HTR-8/SVneo (cell line): ENCODE data around the gene MYH14.

Experiments
- DNase-seq: peaks from one replicate; pipeline ENCODE4 v3.0.0; 2011; ENCODE audit warnings: low spot score, mixed read lengths; ENCODE audit not compliant: insufficient read length
- FAIRE-seq: peaks from 2 replicates; lab custom pipeline; 2011; peaks lifted over from hg19 to GRCh38; lab: Jason Lieb, UNC

Gene MYH14

GRCh38 chr19:50312967-50313811 lies 109.8 kb downstream of the MYH14 start:
- no peak for DNase-seq
- FAIRE-seq, result no peak

- FAIRE-seq (no peak), DNase-seq (no peak)
Measured at GRCh38 chr19:50313812-50314536, 110.6 kb downstream of the MYH14 start.

GRCh38 chr19:50314724-50315708 lies 111.6 kb downstream of the MYH14 start:
- FAIRE-seq, result peak; percentile 57
- no peak for DNase-seq

- no peak for FAIRE-seq
- peak; percentile 58 for DNase-seq
Measured at GRCh38 chr19:50315773-50316448, 112.5 kb downstream of the MYH14 start.

GRCh38 chr19:50317115-50317514 lies 113.7 kb downstream of the MYH14 start:
- no peak for DNase-seq

GRCh38 chr19:50318438-50318837 lies 115.0 kb downstream of the MYH14 start:
- no peak for DNase-seq
- no peak for FAIRE-seq

More at GRCh38 chr19:50317115-50317514, 113.7 kb downstream of the MYH14 start:
- no peak for FAIRE-seq

GRCh38 chr19:50319156-50319555 lies 115.7 kb downstream of the MYH14 start:
- FAIRE-seq (no peak), DNase-seq (no peak)

- no peak for FAIRE-seq
- no peak for DNase-seq
Measured at GRCh38 chr19:50320051-50320450, 116.6 kb downstream of the MYH14 start.

- DNase-seq, result no peak
- no peak for FAIRE-seq
Measured at GRCh38 chr19:50320596-50320995, 117.2 kb downstream of the MYH14 start.

GRCh38 chr19:50321831-50322230 lies 118.4 kb downstream of the MYH14 start:
- FAIRE-seq (no peak), DNase-seq (no peak)

GRCh38 chr19:50322234-50322633 lies 118.8 kb downstream of the MYH14 start:
- FAIRE-seq, result no peak
- DNase-seq, result no peak

GRCh38 chr19:50322931-50323781 lies 119.7 kb downstream of the MYH14 start:
- DNase-seq (no peak), FAIRE-seq (no peak)

- DNase-seq (no peak), FAIRE-seq (no peak)
Measured at GRCh38 chr19:50323782-50324133, 120.3 kb downstream of the MYH14 start.

GRCh38 chr19:50324331-50324730 lies 120.9 kb downstream of the MYH14 start:
- no peak for DNase-seq
- FAIRE-seq, result no peak

- FAIRE-seq (peak; percentile 91), DNase-seq (peak; percentile 94)
Measured at GRCh38 chr19:50325310-50326100, 122.1 kb downstream of the MYH14 start.

GRCh38 chr19:50326101-50326664 lies 122.8 kb downstream of the MYH14 start:
- FAIRE-seq (no peak), DNase-seq (no peak)

- FAIRE-seq (no peak), DNase-seq (no peak)
Measured at GRCh38 chr19:50327013-50327412, 123.6 kb downstream of the MYH14 start.
